GM12874 (cell line): Measurements from ENCODE around the gene EPHA8.

ENCODE experiments used
- CTCF ChIP-seq: IDR thresholded peaks from 2 replicates; pipeline ENCODE4 v1.5.1; 2011; ENCODE audit warnings: low read depth, mild to moderate bottlenecking, control low read depth, low read length, moderate library complexity; ENCODE audit not compliant: insufficient read depth

The EPHA8 gene

GRCh38 chr1:22586356-22587130 is 23.3 kb downstream of the EPHA8 start:
- TF ChIP-seq CTCF, result no peak

- TF ChIP-seq CTCF, result no peak
These were observed 24.0 kb downstream of the EPHA8 start for GRCh38 chr1:22587247-22587646.

GRCh38 chr1:22588899-22589422 is 25.7 kb downstream of the EPHA8 start:
- TF ChIP-seq CTCF, result no peak

GRCh38 chr1:22591576-22591975 is 28.3 kb downstream of the EPHA8 start:
- no peak for TF ChIP-seq CTCF

GRCh38 chr1:22592051-22592450 is 28.8 kb downstream of the EPHA8 start:
- TF ChIP-seq CTCF, result no peak

GRCh38 chr1:22592919-22593790 is 29.9 kb downstream of the EPHA8 start:
- no peak for TF ChIP-seq CTCF

GRCh38 chr1:22594396-22594795 is 31.1 kb downstream of the EPHA8 start:
- no peak for TF ChIP-seq CTCF
